Parathyroid adenoma (tissue), 2 donors: ENCODE data around the gene LPCAT1.
"Not testable (repeated sequence)": the region's sequence is repeated elsewhere in the genome, so short reads cannot be mapped to it uniquely, and the experiment has no call there.

Source experiments
- H2AFZ ChIP-seq: fragments of 300-600 bp; sonication (generic); one replicate; pipeline ENCODE4 v1.7.0; 2017; ENCODE audit warnings: antibody characterized with exemption, mild to moderate bottlenecking
- H3K27ac ChIP-seq: fragments of 300-600 bp; sonication (generic); one replicate; pipeline ENCODE4 v1.7.0; 2017
- H3K27me3 ChIP-seq: fragments of 300-600 bp; sonication (generic); one replicate; pipeline ENCODE4 v1.7.0; 2017; ENCODE audit warnings: low read length; ENCODE audit not compliant: control insufficient read depth, insufficient read depth
- H3K36me3 ChIP-seq: fragments of 300-600 bp; sonication (generic); one replicate; pipeline ENCODE4 v1.7.0; 2017; ENCODE audit warnings: low read length; ENCODE audit not compliant: control insufficient read depth, insufficient read depth
- H3K4me1 ChIP-seq: fragments of 300-600 bp; sonication (generic); one replicate; pipeline ENCODE4 v1.7.0; 2017; ENCODE audit warnings: control low read depth
- H3K4me2 ChIP-seq: fragments of 300-600 bp; sonication (generic); one replicate; pipeline ENCODE4 v1.7.0; 2017; ENCODE audit warnings: low read length
- H3K4me3 ChIP-seq: fragments of 300-600 bp; sonication (generic); one replicate; pipeline ENCODE4 v1.7.0; 2017; ENCODE audit warnings: low read depth, low read length
- H3K79me2 ChIP-seq: fragments of 300-600 bp; sonication (generic); one replicate; pipeline ENCODE4 v1.7.0; 2017; ENCODE audit warnings: control low read depth
- H3K9ac ChIP-seq: fragments of 300-600 bp; sonication (generic); one replicate; pipeline ENCODE4 v1.7.0; 2017; ENCODE audit warnings: mild to moderate bottlenecking
- H3K9me3 ChIP-seq: fragments of 300-600 bp; sonication (generic); one replicate; pipeline ENCODE4 v1.7.0; 2017; ENCODE audit warnings: low read length; ENCODE audit not compliant: control insufficient read depth
- TF ChIP-seq, protein P1 (sequence below): fragments of 300-600 bp; sonication (generic); IDR thresholded peaks from one replicate; pipeline ENCODE4 v1.7.0; 2017; ENCODE audit warnings: antibody characterized with exemption, mild to moderate bottlenecking
- donor health status: primary hyperparathyroidism.

Gene LPCAT1

DNA sequence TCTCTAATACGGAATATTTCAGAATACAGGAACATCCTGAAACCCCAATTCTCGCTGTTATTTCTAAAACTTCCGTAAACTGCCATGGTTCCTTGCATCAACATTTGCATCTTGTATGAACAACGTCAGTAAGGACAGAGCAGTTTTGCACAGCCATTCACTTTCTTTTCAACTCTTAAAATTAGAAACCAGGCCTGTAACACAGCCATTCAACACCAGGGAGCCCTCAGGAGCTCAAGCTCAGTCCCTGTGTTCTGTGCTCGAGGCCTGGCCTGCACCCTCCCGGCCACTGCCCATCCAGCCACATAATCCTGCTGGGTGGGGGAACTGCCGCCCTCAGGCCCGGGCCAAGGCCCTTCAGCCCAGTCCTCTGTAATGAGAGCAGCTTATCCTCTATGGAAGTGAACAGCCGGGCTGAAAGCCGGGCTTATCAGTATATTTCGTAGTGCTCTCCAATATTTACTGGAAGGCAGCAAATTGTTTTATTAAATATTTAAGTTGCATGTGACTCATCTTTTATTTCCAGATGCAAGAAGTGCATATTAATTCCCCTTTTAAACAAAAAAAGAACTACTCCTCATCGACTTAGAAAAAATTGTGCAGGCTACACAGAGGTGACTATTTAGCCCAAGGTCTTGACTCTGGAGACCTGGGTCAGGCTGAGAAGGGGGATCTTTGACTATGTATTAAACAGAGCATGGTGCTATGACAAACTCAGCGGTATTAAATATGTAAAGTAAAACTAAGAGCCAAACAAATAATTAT is 45.3 kb downstream of the LPCAT1 start:
- Histone ChIP-seq H3K79me2 (no peaks in the 10 kb centered on the region), H3K9ac (no peak overlapping the region), H3K9me3 (no peaks in the 10 kb centered on the region), H3K27ac (no peak overlapping the region), H3K4me1 (no peaks in the 10 kb centered on the region), H3K27me3 (no peaks in the 10 kb centered on the region), H3K4me3 (no peak overlapping the region), H3K36me3 (no peaks in the 10 kb centered on the region), H2AFZ (no peak overlapping the region), H3K4me2 (no peak overlapping the region)
- TF ChIP-seq, protein P1, sequence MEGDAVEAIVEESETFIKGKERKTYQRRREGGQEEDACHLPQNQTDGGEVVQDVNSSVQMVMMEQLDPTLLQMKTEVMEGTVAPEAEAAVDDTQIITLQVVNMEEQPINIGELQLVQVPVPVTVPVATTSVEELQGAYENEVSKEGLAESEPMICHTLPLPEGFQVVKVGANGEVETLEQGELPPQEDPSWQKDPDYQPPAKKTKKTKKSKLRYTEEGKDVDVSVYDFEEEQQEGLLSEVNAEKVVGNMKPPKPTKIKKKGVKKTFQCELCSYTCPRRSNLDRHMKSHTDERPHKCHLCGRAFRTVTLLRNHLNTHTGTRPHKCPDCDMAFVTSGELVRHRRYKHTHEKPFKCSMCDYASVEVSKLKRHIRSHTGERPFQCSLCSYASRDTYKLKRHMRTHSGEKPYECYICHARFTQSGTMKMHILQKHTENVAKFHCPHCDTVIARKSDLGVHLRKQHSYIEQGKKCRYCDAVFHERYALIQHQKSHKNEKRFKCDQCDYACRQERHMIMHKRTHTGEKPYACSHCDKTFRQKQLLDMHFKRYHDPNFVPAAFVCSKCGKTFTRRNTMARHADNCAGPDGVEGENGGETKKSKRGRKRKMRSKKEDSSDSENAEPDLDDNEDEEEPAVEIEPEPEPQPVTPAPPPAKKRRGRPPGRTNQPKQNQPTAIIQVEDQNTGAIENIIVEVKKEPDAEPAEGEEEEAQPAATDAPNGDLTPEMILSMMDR: no peak

DNA sequence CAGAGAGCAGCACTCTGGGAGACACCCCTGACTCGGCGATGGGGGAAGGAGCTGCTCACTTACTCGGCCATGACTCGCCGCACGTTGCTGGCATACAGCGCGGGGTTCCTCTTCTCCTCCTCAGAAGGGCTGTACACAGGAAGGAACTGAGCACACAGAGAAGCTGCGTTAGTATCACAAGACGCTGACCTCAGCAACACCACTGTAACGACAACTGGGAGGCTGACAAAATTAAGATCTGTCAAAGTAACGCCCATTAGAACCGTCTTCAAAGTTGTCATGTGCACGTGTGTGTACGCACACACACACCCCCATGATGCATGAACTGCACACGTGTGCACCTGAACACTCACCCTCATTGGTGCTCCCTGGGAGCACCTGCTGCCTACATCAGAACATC is 46.4 kb downstream of the LPCAT1 start:
- TF ChIP-seq, protein P1: no peak
- H3K4me3 ChIP-seq: no peak overlapping the region
- H3K36me3 ChIP-seq: no peaks in the 10 kb centered on the region
- H3K4me1 ChIP-seq: no peaks in the 10 kb centered on the region
- H3K9me3 ChIP-seq: no peaks in the 10 kb centered on the region
- no peaks in the 10 kb centered on the region for H3K79me2 ChIP-seq
- no peak overlapping the region for H3K4me2 ChIP-seq
- no peaks in the 10 kb centered on the region for H3K27me3 ChIP-seq
- H3K9ac ChIP-seq: no peak overlapping the region
- no peak overlapping the region for H3K27ac ChIP-seq
- H2AFZ ChIP-seq: no peak overlapping the region

DNA sequence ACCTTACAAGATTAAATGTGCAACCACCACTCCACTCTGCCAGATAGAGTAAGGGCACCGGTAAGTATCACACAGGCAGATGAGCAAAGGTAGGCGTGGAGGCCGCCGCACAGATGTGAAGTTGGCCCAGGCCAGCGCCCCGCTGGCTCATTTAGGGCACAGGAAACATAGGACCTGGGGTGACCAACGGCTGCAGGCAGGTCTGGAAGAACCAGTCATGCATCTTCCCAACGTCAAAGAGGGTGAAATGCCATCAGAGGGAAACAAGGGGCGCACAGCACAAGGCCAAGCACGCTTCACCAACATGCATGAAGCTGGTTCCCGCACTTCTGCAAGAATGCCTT is 46.8 kb downstream of the LPCAT1 start:
- TF ChIP-seq, protein P1: no peak
- Histone ChIP-seq H3K36me3 (no peaks in the 10 kb centered on the region), H3K79me2 (no peaks in the 10 kb centered on the region), H3K27ac (no peak overlapping the region), H3K4me3 (no peak overlapping the region), H3K9ac (no peak overlapping the region), H2AFZ (no peak overlapping the region), H3K9me3 (no peaks in the 10 kb centered on the region), H3K4me2 (no peak overlapping the region), H3K27me3 (no peaks in the 10 kb centered on the region), H3K4me1 (no peaks in the 10 kb centered on the region)

DNA sequence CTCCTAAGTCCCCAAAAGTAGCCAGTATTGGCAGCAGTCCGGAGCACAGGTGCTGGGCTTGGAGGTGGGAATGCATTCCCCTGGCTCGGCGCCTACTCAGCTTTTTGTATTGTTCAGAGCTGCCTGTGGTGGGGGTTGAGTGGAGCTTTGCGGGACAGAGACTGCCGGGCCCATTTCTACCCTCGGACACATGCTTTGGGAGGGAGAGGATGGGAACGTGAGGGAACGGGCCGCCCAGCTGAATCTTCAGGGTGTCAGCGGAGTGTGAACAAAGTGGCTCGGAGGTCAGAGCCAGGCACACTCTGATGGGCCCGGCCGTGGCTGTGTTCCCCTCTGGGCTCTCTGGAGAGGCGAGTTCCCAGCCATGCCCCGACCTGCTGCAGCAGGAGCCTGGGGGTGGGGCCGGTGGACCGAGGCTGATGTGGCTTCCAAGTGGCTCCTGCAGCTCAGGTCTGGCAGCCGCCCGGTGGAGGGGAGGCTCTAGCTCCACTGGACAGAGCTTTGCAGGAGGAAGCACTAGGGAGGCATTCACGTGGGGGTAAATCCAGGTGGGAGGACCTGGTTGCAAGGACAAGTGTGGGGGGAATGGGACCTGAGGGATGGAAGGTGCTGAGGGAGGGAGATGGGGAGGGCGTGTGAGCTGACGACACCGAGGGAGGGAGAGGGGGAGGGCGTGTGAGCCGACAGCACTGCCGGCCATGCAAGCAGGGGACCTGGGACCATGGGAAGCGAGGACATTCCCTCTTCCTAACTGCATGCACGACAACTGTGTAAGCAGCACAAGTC is 47.4 kb downstream of the LPCAT1 start:
- H3K36me3 ChIP-seq: no peaks in the 10 kb centered on the region
- H3K9ac ChIP-seq: no peak overlapping the region

DNA sequence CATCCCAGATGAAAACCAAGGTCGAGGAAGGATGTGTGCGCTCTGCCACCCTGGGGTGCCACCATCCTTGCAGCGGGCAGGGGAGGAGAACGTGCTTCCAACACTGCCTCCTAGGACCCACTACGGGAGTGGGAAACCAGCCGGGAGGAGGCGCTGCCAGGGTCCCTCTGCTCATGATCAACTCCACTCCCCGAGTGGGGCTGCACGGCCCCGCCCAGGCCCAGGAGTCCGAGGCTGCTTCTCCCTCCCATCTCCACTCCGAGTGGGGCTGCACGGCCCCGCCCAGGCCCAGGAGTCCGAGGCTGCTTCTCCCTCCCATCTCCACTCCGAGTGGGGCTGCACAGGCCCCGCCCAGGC is 48.2 kb downstream of the LPCAT1 start:
- H3K27me3 ChIP-seq, H2AFZ ChIP-seq, H3K4me1 ChIP-seq, H3K9me3 ChIP-seq, H3K9ac ChIP-seq, H3K79me2 ChIP-seq, H3K4me2 ChIP-seq, H3K36me3 ChIP-seq, H3K4me3 ChIP-seq, H3K27ac ChIP-seq: not testable (repeated sequence)

More for the DNA sequence above, 47.4 kb downstream of the LPCAT1 start:
- Histone ChIP-seq H3K4me3 (no peak overlapping the region), H3K79me2 (no peaks in the 10 kb centered on the region), H3K27ac (no peak overlapping the region), H3K4me1 (no peaks in the 10 kb centered on the region), H2AFZ (no peak overlapping the region), H3K4me2 (no peak overlapping the region), H3K27me3 (no peaks in the 10 kb centered on the region), H3K9me3 (no peaks in the 10 kb centered on the region)
- TF ChIP-seq, protein P1: no peak
